ENCODE data around the gene SLIT3.

SLIT3 gene

GRCh38 chr5:168793841-168794837 is 506.8 kb downstream of the SLIT3 start:
- Histone ChIP-seq H3K4me2 (ENCODE audit: low read length) (no peak overlapping the region), H3K27ac (no peak overlapping the region), H3K36me3 (ENCODE audit: control insufficient read depth, insufficient read depth, low read length) (no peaks in the 10 kb centered on the region), H3K79me2 (no peaks in the 10 kb centered on the region), H3K27me3 (ENCODE audit: control insufficient read depth, insufficient read depth, low read length) (no peaks in the 10 kb centered on the region), H3K9ac (no peak overlapping the region), H3K4me1 (no peaks in the 10 kb centered on the region), H3K4me3 (ENCODE audit: low read depth, low read length) (no peak overlapping the region), H3K9me3 (ENCODE audit: control insufficient read depth, low read length) (no peaks in the 10 kb centered on the region), H2AFZ (no peak overlapping the region)
- no peak for TF ChIP-seq CTCF (IDR thresholded peaks at IDR 0.05)

DNA sequence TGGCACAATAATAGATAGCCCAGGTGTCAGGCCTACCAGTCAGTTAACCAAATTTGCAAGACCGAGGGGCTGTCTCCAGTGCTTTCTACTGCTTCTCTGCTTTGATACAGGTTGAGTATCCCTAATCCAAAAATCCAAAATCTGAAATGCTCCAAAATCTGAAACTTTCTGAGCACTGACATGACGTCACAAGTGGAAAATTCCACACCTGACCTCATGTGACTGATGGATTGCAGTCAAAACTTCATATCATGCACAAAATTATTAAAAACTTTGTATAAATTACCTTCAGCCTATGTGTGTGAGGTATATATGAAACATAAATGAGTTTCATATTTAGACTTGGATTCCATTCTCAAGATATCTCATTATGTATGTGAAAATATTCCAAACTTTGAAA is 508.3 kb downstream of the SLIT3 start:
- H3K4me2 ChIP-seq (ENCODE audit: low read length) = no peak overlapping the region
- no peaks in the 10 kb centered on the region for H3K4me1 ChIP-seq
- no peak overlapping the region for H3K9ac ChIP-seq
- no peak overlapping the region for H3K27ac ChIP-seq
- no peaks in the 10 kb centered on the region for H3K27me3 ChIP-seq (ENCODE audit: control insufficient read depth, insufficient read depth, low read length)
- no peaks in the 10 kb centered on the region for H3K79me2 ChIP-seq
- no peaks in the 10 kb centered on the region for H3K36me3 ChIP-seq (ENCODE audit: control insufficient read depth, insufficient read depth, low read length)
- no peak for TF ChIP-seq CTCF (IDR thresholded peaks at IDR 0.05)
- no peak overlapping the region for H2AFZ ChIP-seq
- H3K4me3 ChIP-seq (ENCODE audit: low read depth, low read length) = no peak overlapping the region
- no peaks in the 10 kb centered on the region for H3K9me3 ChIP-seq (ENCODE audit: control insufficient read depth, low read length)

DNA sequence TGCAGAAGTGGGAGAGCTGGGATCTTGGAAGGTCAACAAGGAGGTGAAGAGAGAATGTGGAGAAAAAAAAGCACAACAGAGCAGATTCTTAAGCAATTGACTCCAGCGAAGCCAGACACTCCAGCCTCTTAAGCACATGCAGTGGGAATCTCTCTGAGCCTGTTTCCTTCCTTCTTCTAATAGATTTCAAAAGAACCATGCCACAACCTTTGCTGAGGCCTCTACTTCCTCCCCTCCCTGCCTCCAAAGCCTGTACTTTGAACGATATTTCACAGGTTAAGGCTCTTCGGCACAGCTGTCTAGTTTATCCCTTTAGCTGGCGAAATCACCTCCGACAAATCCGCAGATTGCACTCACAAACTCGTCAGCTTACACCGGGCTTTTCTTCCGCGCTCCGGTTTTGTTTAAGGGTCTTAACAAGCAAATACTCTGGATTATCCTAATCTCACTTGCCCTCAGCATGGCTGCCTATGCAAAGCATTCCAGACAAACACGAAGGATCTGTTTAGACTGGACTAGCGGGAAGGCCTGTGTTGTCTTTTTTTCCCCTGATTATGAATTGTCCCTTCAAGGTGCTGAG is 510.2 kb downstream of the SLIT3 start:
- Histone ChIP-seq H2AFZ (no peak overlapping the region), H3K4me1 (no peaks in the 10 kb centered on the region), H3K36me3 (ENCODE audit: control insufficient read depth, insufficient read depth, low read length) (no peaks in the 10 kb centered on the region), H3K4me3 (ENCODE audit: low read depth, low read length) (no peak overlapping the region), H3K9me3 (ENCODE audit: control insufficient read depth, low read length) (no peaks in the 10 kb centered on the region), H3K79me2 (no peaks in the 10 kb centered on the region), H3K27ac (no peak overlapping the region), H3K4me2 (ENCODE audit: low read length) (no peak overlapping the region), H3K9ac (no peak overlapping the region), H3K27me3 (ENCODE audit: control insufficient read depth, insufficient read depth, low read length) (no peaks in the 10 kb centered on the region)
- TF ChIP-seq CTCF (IDR thresholded peaks at IDR 0.05) = no peak

DNA sequence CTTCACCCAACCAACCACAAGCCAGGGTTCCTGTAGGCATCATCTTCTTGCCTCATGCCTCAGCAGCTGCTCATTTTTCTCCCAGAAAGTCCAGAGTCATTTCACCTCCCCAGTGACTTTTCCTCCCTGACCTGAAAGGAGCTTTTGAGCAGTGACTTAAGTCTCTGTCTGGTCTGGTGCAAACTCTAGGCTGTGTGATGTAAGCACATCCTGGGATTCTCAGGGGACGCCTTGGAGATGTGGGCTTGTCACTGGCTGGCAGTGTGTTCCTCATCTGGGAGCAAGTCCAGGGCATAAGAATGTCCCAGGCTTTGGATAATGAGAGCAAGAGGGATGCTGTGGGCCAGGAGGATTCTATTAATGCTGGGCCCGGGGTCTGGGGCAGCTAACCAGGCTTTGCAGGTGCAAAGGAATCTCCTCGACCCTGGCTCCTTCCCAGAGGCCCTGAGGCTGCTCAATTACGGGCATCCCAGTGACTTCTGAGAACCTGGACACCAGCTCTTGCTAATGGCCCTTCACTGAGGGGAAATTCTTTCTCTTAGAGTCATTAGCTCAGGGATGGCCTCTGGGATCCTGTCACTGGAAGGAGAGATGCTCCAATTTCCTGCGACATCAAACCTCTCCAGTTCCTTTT is 510.8 kb downstream of the SLIT3 start:
- no peaks in the 10 kb centered on the region for H3K4me1 ChIP-seq
- H3K4me3 ChIP-seq (ENCODE audit: low read depth, low read length) = no peak overlapping the region
- no peaks in the 10 kb centered on the region for H3K36me3 ChIP-seq (ENCODE audit: control insufficient read depth, insufficient read depth, low read length)
- no peaks in the 10 kb centered on the region for H3K79me2 ChIP-seq
- no peaks in the 10 kb centered on the region for H3K27me3 ChIP-seq (ENCODE audit: control insufficient read depth, insufficient read depth, low read length)
- TF ChIP-seq CTCF (IDR thresholded peaks at IDR 0.05) = no peak
- H3K27ac ChIP-seq = no peak overlapping the region
- no peak overlapping the region for H3K9ac ChIP-seq
- no peak overlapping the region for H3K4me2 ChIP-seq (ENCODE audit: low read length)
- H2AFZ ChIP-seq = no peak overlapping the region
- H3K9me3 ChIP-seq (ENCODE audit: control insufficient read depth, low read length) = no peaks in the 10 kb centered on the region
